Activated CD8-positive, alpha-beta T cell treated with anti-CD3 and anti-CD28 coated beads for 36 hours (primary cell): Measurements from ENCODE around the gene LRCOL1. TPM values are rescaled to one million over a fixed set of nuclear protein-coding genes. Genes with fewer than 3 reads are reported as not detected.

Source experiments
- ATAC-seq: fragments of 200-7000 bp; cut with Tn5 transposase; one replicate; pipeline ENCODE4 v1.10.0; 2021; ENCODE audit warnings: mild to moderate bottlenecking, moderate library complexity
- CTCF ChIA-PET: fragments of 350-600 bp; sonication (Branson Sonifier 250); formaldehyde crosslinking; loops from one replicate; lab custom pipeline; 2021; ENCODE audit warnings: antibody characterized with exemption; lab: Charles Lee
- POLR2A ChIA-PET: fragments of 350-600 bp; sonication (Branson Sonifier 250); formaldehyde crosslinking; loops from one replicate; lab custom pipeline; 2021; ENCODE audit warnings: antibody characterized with exemption; lab: Charles Lee
- DNase-seq: peaks from one replicate; pipeline ENCODE4 v3.0.0-alpha.2; 2020
- H3K27ac Mint-ChIP-seq: one replicate; pipeline ENCODE4 v1.8.0; 2021; ENCODE audit warnings: mild to moderate bottlenecking, mixed read lengths
- H3K27me3 Mint-ChIP-seq: one replicate; pipeline ENCODE4 v1.8.0; 2021; ENCODE audit warnings: mixed read lengths
- H3K36me3 Mint-ChIP-seq: one replicate; pipeline ENCODE4 v1.8.0; 2021; ENCODE audit warnings: low read depth, mixed read lengths
- H3K4me1 Mint-ChIP-seq: one replicate; pipeline ENCODE4 v1.8.0; 2021; ENCODE audit warnings: low read depth, mixed read lengths
- H3K4me3 Mint-ChIP-seq: one replicate; pipeline ENCODE4 v1.8.0; 2021; ENCODE audit warnings: mild to moderate bottlenecking, moderate library complexity, mixed read lengths
- H3K9me3 Mint-ChIP-seq: one replicate; pipeline ENCODE4 v1.8.0; 2021; ENCODE audit warnings: mixed read lengths
- CTCF ChIP-seq: fragments of 200-600 bp; IDR thresholded peaks from one replicate; pipeline ENCODE4 v1.8.0; 2022; ENCODE audit warnings: antibody characterized with exemption, mild to moderate bottlenecking
- intact Hi-C: fragments of 100-400 bp; cut with micrococcal nuclease; formaldehyde crosslinking; loops from one replicate; pipeline ENCODE4 v1.10.0; 2022
- total RNA-seq, 2 experiments: library from RNA; stranded (reverse); gene quantifications; one replicate each; pipeline ENCODE4 v1.2.3, GENCODE V29; 2021

LRCOL1 gene
- total RNA-seq, 2 experiments from 2014 or later = not detected

DNA sequence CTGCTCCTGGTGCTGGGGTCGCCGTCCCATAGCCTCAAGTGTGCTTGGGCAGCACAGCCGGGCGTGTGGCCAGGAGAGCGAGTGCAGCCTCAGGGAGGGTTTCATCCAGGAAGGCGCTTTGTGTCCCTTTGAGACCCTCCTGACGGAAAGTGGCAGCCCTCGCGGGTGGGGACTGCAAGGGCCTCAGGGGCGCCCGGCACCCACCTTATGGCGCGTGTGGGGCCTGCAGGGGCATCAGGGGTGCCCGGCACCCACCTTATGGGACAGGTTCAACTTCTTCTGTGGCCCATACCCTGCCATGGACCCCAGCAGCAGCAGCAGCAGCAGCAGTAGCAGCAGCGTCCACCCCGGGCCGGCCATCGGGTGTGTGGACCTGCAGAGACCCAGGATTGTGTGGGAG is 4.5 kb downstream of the LRCOL1 start:
- DNase-seq (no peak), ATAC-seq (no peak)
- no peak overlapping the region for H3K27ac Mint-ChIP-seq
- H3K9me3 Mint-ChIP-seq = peaks cover 2% of the 10 kb centered on the region
- no peaks in the 10 kb centered on the region for H3K36me3 Mint-ChIP-seq
- ChIA-PET CTCF (no interaction called here), POLR2A (no interaction called here)
- intact Hi-C loops = no loop called here
- TF ChIP-seq CTCF = no peak
- H3K4me1 Mint-ChIP-seq = peaks cover 8% of the 10 kb centered on the region
- H3K4me3 Mint-ChIP-seq = no peak overlapping the region
- peaks cover 54% of the 10 kb centered on the region for H3K27me3 Mint-ChIP-seq

DNA sequence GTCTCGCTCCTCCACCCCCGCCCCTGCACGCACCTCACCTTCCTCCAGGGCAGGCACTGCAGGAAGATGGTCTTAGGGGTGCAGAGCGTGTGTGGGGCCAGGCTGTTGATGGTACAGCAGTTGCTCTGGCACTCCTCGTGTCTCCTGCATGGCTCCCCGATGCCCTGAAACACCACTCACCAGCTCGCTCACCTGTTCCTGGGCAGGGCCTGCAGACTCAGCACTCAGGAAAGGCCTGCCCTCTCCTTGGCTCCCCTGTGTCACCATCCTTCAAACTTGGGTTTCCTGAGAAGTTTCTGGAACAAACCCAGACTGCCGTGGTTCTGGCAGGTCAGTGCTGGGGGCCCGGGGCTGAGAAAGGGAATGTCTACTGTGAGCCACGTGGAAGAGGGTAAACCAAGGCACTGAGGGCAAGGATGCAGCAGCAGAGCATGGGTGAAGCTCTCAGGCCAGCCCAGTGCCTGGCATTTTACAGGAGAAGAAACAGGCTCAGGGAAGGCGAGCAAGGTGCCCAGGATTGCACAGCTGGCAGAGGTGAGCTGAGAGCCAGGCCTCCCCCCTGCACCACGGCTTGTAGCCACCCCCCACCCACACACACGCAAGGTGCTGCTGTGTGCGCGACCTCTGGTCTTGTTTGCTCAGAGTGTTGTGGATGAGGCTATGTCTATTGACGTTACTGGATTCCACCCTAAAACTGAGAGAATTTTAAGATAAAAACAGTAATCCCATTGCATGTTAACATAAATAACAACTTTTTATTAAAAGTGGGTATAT is 5.5 kb downstream of the LRCOL1 start:
- CTCF ChIA-PET = interaction anchor here (1.1 to 2.1 kb wide), 2 partner anchors 10 kb away, joined by 3 to 5 read pairs; no protein-coding TSS in a partner anchor
- POLR2A ChIA-PET = no interaction called here
- peaks cover 11% of the 10 kb centered on the region for H3K4me1 Mint-ChIP-seq
- no peak for TF ChIP-seq CTCF
- DNase-seq = no peak
- H3K4me3 Mint-ChIP-seq = no peak overlapping the region
- intact Hi-C loops = no loop called here
- H3K36me3 Mint-ChIP-seq = no peaks in the 10 kb centered on the region
- H3K27ac Mint-ChIP-seq = no peak overlapping the region
- no peak for ATAC-seq
- peaks cover 46% of the 10 kb centered on the region for H3K27me3 Mint-ChIP-seq
- no peaks in the 10 kb centered on the region for H3K9me3 Mint-ChIP-seq

GRCh38 chr12:132604151-132604618 is 6.2 kb downstream of the LRCOL1 start:
- intact Hi-C loops = no loop called here
- no peak for TF ChIP-seq CTCF
- ChIA-PET POLR2A (no interaction called here), CTCF (interaction anchor here (0.8 to 2.1 kb wide), 3 partner anchors 9 to 189 kb away, joined by 3 to 5 read pairs (median 3); no protein-coding TSS in a partner anchor)
- Mint-ChIP-seq H3K9me3 (no peaks in the 10 kb centered on the region), H3K36me3 (no peaks in the 10 kb centered on the region), H3K27me3 (peaks cover 41% of the 10 kb centered on the region), H3K4me1 (peaks cover 12% of the 10 kb centered on the region), H3K4me3 (no peak overlapping the region), H3K27ac (no peak overlapping the region)
- ATAC-seq = no peak
- DNase-seq = no peak

DNA sequence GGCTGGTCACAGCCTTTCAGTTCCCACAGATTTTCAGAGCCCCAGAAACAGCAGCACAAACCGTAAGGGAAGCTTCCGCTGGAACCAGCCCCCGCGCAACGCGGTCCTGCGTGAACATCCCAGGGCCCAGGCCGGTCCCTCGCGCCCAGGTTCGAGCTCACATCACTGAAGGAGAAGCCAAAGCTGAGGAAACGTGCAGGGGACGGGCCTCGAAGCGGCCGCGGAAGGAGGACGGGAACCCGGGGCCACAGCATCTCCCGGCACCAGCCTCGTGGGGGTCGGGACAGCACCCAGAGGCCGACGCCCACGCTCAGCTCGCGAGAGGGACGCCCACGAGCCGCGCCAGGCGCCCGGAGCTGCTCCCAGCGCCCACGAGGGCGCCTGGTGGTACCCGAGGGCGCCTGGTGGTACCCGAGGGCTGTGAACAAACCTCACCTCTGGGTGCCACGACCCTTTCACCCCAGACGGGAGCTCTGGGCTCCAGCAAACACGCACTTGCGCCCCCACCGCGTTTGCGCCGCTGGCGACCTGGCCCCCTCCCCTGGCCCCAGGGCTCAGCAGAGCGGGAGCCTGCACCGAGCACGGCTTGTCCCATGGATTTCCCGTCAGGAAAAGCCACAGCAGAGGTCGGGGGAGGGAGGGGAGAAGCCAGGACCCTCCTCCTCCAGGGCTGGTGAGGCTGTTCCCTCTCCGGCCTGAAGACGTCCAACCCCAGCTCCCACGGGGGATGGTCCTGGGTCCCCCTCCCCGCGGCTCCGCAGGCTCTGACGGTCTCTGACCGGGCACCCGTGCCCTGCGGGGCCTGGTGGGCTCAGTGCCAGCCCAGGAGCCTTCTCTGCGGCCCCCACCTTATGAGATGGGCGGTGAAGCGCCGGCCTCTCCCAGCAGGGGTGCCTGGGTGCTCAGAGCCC is 6.9 kb downstream of the LRCOL1 start:
- POLR2A ChIA-PET = no interaction called here
- no peak for ATAC-seq
- no peaks in the 10 kb centered on the region for H3K36me3 Mint-ChIP-seq
- CTCF ChIA-PET = interaction anchor here (0.8 to 2.1 kb wide), 3 partner anchors 8 to 188 kb away, joined by 3 to 5 read pairs (median 3); no protein-coding TSS in a partner anchor
- intact Hi-C loops = no loop called here
- H3K4me3 Mint-ChIP-seq = no peak overlapping the region
- TF ChIP-seq CTCF = no peak
- H3K27me3 Mint-ChIP-seq = peaks cover 41% of the 10 kb centered on the region
- no peaks in the 10 kb centered on the region for H3K9me3 Mint-ChIP-seq
- H3K4me1 Mint-ChIP-seq = peaks cover 16% of the 10 kb centered on the region
- no peak for DNase-seq
- no peak overlapping the region for H3K27ac Mint-ChIP-seq
